Jurkat, Clone E6-1 (cell line): ENCODE measurements around the gene AKR1C8. TPM values are rescaled to one million over a fixed set of nuclear protein-coding genes. Genes with fewer than 3 reads are reported as not detected.
A peak's percentile ranks its signal among the peaks of the same experiment; 100 is the strongest.
"Not testable (repeated sequence)": the region's sequence is repeated elsewhere in the genome, so short reads cannot be mapped to it uniquely, and the experiment has no call there.

Experiments used
- DNase-seq: peaks from one replicate; pipeline ENCODE4 v3.0.0-alpha.2; 2011; ENCODE audit warnings: low read depth, low spot score
- H3K4me3 ChIP-seq: 2 replicates; pipeline ENCODE4 v1.5.1; 2011; ENCODE audit warnings: mild to moderate bottlenecking, low read length, control low read depth, moderate library complexity
- polyA plus RNA-seq: library from polyadenylated mRNA; unstranded; fragments of >200 nt; gene quantifications from one replicate; pipeline ENCODE4 v1.2.1, GENCODE V29; 2012; ENCODE audit warnings: missing spikeins; ENCODE audit not compliant: insufficient read length, insufficient read depth

The AKR1C8 gene
- polyA plus RNA-seq, result not detected

GRCh38 chr10:5184987-5185775 is at the start of gene AKR1C8:
Gene AKR1C8, minus strand, starts transcription at chr10:5185150. Its CDS starts 46 bp downstream, at chr10:5185104.
- H3K4me3 ChIP-seq, result no peak within 1 kb of the TSS
- DNase-seq, result no peak

- DNase-seq, result peak; percentile 4
- no peak overlapping the region for H3K4me3 ChIP-seq
These were observed 49.3 kb upstream of the AKR1C8 start for GRCh38 chr10:5234106-5234860.

- no peak for DNase-seq
- no peak overlapping the region for H3K4me3 ChIP-seq
These were observed 48.4 kb upstream of the AKR1C8 start for GRCh38 chr10:5233324-5233723.

- DNase-seq, result no peak
- H3K4me3 ChIP-seq, result no peak overlapping the region
These were observed 44.1 kb upstream of the AKR1C8 start for GRCh38 chr10:5229019-5229418.

GRCh38 chr10:5222942-5223341 is 38.0 kb upstream of the AKR1C8 start:
- H3K4me3 ChIP-seq, DNase-seq: not testable (repeated sequence)

- DNase-seq, result no peak
These were observed 34.3 kb upstream of the AKR1C8 start for GRCh38 chr10:5219262-5219661.

GRCh38 chr10:5216801-5217200 is 31.9 kb upstream of the AKR1C8 start:
- H3K4me3 ChIP-seq, result no peak overlapping the region
- DNase-seq, result no peak

More at GRCh38 chr10:5219262-5219661, 34.3 kb upstream of the AKR1C8 start:
- no peak overlapping the region for H3K4me3 ChIP-seq

GRCh38 chr10:5211696-5212536 is 27.0 kb upstream of the AKR1C8 start:
- H3K4me3 ChIP-seq, result no peak overlapping the region
- DNase-seq, result no peak

- not testable (repeated sequence) for DNase-seq, H3K4me3 ChIP-seq
These were observed 25.3 kb upstream of the AKR1C8 start for GRCh38 chr10:5210261-5210660.

- not testable (repeated sequence) for H3K4me3 ChIP-seq, DNase-seq
These were observed 24.8 kb upstream of the AKR1C8 start for GRCh38 chr10:5209776-5210175.

GRCh38 chr10:5206799-5207198 is 21.8 kb upstream of the AKR1C8 start:
- H3K4me3 ChIP-seq, result no peak overlapping the region

GRCh38 chr10:5199398-5199797 is 14.4 kb upstream of the AKR1C8 start:
- DNase-seq, result no peak
- no peak overlapping the region for H3K4me3 ChIP-seq

More at GRCh38 chr10:5206799-5207198, 21.8 kb upstream of the AKR1C8 start:
- DNase-seq, result peak; percentile 62

GRCh38 chr10:5198386-5198785 is 13.4 kb upstream of the AKR1C8 start:
- no peak for DNase-seq
- H3K4me3 ChIP-seq, result no peak overlapping the region

GRCh38 chr10:5196702-5197113 is 11.8 kb upstream of the AKR1C8 start, which contains the start of gene AKR1C4:
Gene AKR1C4, plus strand, starts transcription at chr10:5196837. Its CDS starts 31 bp downstream, at chr10:5196868.
- no peak for DNase-seq
- no peak within 1 kb of the TSS for H3K4me3 ChIP-seq

GRCh38 chr10:5195727-5196374 is 10.9 kb upstream of the AKR1C8 start:
- DNase-seq, result no peak
- no peak overlapping the region for H3K4me3 ChIP-seq

- no peak overlapping the region for H3K4me3 ChIP-seq
- DNase-seq, result no peak
These were observed 9.5 kb upstream of the AKR1C8 start for GRCh38 chr10:5194431-5194830.

- no peak overlapping the region for H3K4me3 ChIP-seq
- no peak for DNase-seq
These were observed 3.4 kb upstream of the AKR1C8 start for GRCh38 chr10:5188358-5188757.

- DNase-seq, result no peak
- no peak overlapping the region for H3K4me3 ChIP-seq
These were observed 2.9 kb upstream of the AKR1C8 start for GRCh38 chr10:5187867-5188266.

- no peak overlapping the region for H3K4me3 ChIP-seq
- no peak for DNase-seq
These were observed 1.0 kb downstream of the AKR1C8 start for GRCh38 chr10:5183923-5184322.
